Measurements from ENCODE around the gene BRF1. TPM values are rescaled to one million over a fixed set of nuclear protein-coding genes. Genes with fewer than 3 reads are reported as not detected.

Gene BRF1
- total RNA-seq, 2 experiments from 2014 or later, result 23.7 to 26.4 TPM

DNA sequence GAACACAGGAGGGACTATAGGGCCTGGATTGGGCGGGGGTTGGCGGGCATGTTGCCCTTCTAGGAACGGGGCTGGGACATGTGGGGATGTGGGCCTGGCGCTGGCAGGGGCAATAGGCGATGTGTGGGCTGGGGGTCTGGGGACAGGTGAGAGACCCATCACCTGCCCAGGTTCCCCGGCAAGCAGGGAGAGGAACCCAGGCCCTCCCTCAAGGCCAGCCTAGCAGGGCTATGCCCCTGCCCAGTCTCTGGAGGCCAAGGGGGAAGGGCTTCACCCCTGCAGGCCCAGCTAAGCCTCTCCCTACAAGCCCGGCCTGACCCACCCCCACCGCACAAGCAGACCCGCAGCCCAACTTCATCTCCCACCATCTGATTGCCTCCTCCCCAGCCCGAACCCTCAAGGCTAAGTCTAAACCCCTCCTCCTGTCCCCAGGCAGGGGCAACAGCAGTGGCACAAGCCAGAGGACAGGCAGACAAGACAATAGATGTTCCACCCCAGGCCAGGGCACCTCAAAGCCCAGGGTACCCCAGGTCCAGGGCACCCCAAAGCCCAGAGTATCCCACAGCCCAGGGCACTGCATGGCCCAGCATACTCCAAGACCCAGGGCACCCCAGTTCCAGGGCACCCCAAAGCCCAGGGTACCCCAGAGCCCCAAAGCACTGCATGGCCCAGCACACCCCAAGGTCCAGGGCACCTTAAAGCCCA is 138.7 kb downstream of the BRF1 start:
- TF ChIP-seq, protein P1, sequence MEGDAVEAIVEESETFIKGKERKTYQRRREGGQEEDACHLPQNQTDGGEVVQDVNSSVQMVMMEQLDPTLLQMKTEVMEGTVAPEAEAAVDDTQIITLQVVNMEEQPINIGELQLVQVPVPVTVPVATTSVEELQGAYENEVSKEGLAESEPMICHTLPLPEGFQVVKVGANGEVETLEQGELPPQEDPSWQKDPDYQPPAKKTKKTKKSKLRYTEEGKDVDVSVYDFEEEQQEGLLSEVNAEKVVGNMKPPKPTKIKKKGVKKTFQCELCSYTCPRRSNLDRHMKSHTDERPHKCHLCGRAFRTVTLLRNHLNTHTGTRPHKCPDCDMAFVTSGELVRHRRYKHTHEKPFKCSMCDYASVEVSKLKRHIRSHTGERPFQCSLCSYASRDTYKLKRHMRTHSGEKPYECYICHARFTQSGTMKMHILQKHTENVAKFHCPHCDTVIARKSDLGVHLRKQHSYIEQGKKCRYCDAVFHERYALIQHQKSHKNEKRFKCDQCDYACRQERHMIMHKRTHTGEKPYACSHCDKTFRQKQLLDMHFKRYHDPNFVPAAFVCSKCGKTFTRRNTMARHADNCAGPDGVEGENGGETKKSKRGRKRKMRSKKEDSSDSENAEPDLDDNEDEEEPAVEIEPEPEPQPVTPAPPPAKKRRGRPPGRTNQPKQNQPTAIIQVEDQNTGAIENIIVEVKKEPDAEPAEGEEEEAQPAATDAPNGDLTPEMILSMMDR (conservative IDR thresholded peaks at IDR 0.05; ENCODE audit: low read length), result no peak
- no peak for TF ChIP-seq EZH2phosphoT487 (IDR thresholded peaks at IDR 0.05; ENCODE audit: borderline replicate concordance, low read depth, low read length)
- no peaks in the 10 kb centered on the region for H3K79me2 ChIP-seq (ENCODE audit: insufficient read depth, low read depth, low read length)
- H4K20me1 ChIP-seq (ENCODE audit: insufficient read depth, low read length), result no peaks in the 10 kb centered on the region; the same call in 1 of the 2 replicates
- H3K4me2 ChIP-seq (ENCODE audit: low read length), result no peak overlapping the region
- H3K36me3 ChIP-seq (ENCODE audit: insufficient read depth, low read length), result no peaks in the 10 kb centered on the region
- no peak overlapping the region for H3K4me3 ChIP-seq (ENCODE audit: low read depth, low read length, poor library complexity, severe bottlenecking)
- intact Hi-C loops (cut with micrococcal nuclease; ENCODE audit: unreplicated experiment), result no loop called here
- no peak overlapping the region for H3K27ac ChIP-seq (ENCODE audit: low read depth, low read length, poor library complexity, severe bottlenecking)
- H2AFZ ChIP-seq (ENCODE audit: low read length), result no peak overlapping the region
- ChIA-PET CTCF (ENCODE audit: unreplicated experiment) (no interaction called here), POLR2A (interaction anchor here (0.6 kb wide), 1 partner anchor 19 kb away, joined by 3 read pairs; the partner anchor contains the start of gene NUDT14)
- no peak for DNase-seq (ENCODE audit: low spot score)
- no peaks in the 10 kb centered on the region for H3K9me3 ChIP-seq (ENCODE audit: low read length)
- no peaks in the 10 kb centered on the region for H3K9me2 ChIP-seq (ENCODE audit: insufficient read depth, low read length)
- BruUV-seq (replicated peaks), result no TSS peak
- no peaks in the 10 kb centered on the region for H3K4me1 ChIP-seq (ENCODE audit: insufficient read depth, low read length, poor library complexity, severe bottlenecking)

DNA sequence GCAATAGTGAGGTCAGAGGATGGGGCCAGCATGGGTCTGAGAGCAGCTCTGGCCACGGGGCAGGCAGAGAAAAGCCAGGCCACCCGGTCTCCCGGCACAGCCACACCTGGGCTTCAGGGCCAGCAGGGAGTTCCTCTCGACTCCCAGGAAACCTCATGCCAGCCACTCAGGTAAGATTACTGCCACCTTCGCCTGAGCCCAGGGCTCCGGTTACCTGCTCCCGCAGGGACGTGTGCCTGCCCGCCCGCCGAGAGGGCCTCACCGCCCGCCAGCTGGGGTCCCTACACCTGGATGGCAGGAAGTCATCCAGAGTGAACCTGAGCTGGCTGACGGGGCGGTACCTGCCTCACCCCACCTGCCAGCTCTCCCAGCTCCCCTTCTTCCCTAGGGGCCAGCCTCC is 139.5 kb downstream of the BRF1 start:
- H3K79me2 ChIP-seq (ENCODE audit: insufficient read depth, low read depth, low read length), result no peaks in the 10 kb centered on the region
- no peaks in the 10 kb centered on the region for H3K9me3 ChIP-seq (ENCODE audit: low read length)
- ChIA-PET CTCF (ENCODE audit: unreplicated experiment) (interaction anchor here (0.5 kb wide), 1 partner anchor 26 kb away, joined by 3 read pairs; no protein-coding TSS in a partner anchor), POLR2A (no interaction called here)
- no peak overlapping the region for H2AFZ ChIP-seq (ENCODE audit: low read length)
- H3K4me1 ChIP-seq (ENCODE audit: insufficient read depth, low read length, poor library complexity, severe bottlenecking), result no peaks in the 10 kb centered on the region
- intact Hi-C loops (cut with micrococcal nuclease; ENCODE audit: unreplicated experiment), result no loop called here
- no TSS peak for BruUV-seq (replicated peaks)
- H3K4me2 ChIP-seq (ENCODE audit: low read length), result no peak overlapping the region
- H4K20me1 ChIP-seq (ENCODE audit: insufficient read depth, low read length), result no peaks in the 10 kb centered on the region
- no peak overlapping the region for H3K4me3 ChIP-seq (ENCODE audit: low read depth, low read length, poor library complexity, severe bottlenecking)
- DNase-seq (ENCODE audit: low spot score), result no peak
- H3K36me3 ChIP-seq (ENCODE audit: insufficient read depth, low read length), result no peaks in the 10 kb centered on the region
- TF ChIP-seq, protein P1 (conservative IDR thresholded peaks at IDR 0.05; ENCODE audit: low read length), result no peak
- no peak for TF ChIP-seq EZH2phosphoT487 (IDR thresholded peaks at IDR 0.05; ENCODE audit: borderline replicate concordance, low read depth, low read length)
- no peaks in the 10 kb centered on the region for H3K9me2 ChIP-seq (ENCODE audit: insufficient read depth, low read length)
- H3K27ac ChIP-seq (ENCODE audit: low read depth, low read length, poor library complexity, severe bottlenecking), result no peak overlapping the region

DNA sequence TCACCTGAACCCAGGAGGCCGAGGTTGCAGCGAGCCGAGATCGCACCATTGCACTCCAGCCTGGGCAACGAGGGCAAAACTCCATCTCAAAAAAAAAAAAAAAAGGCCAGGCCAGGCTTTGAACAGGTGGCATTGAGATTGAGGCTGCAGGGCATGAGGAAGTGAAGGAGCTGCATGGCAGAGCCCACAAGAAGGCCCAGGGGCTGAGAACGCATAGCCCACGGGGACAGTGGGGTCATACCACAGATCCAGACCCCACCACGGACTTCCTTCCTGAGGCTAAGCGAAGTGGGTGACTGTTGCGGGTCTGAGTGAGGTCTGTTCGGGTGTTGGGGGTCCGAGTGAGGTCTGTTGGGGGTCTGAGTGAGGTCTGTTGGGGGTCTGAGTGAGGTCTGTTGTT is 140.0 kb downstream of the BRF1 start:
- no peak overlapping the region for H3K4me3 ChIP-seq (ENCODE audit: low read depth, low read length, poor library complexity, severe bottlenecking)
- BruUV-seq (replicated peaks), result no TSS peak
- H3K36me3 ChIP-seq (ENCODE audit: insufficient read depth, low read length), result no peaks in the 10 kb centered on the region
- ChIA-PET POLR2A (no interaction called here), CTCF (ENCODE audit: unreplicated experiment) (interaction anchor here (0.5 kb wide), 1 partner anchor 25 kb away, joined by 3 read pairs; no protein-coding TSS in a partner anchor)
- no peaks in the 10 kb centered on the region for H3K9me3 ChIP-seq (ENCODE audit: low read length)
- H4K20me1 ChIP-seq (ENCODE audit: insufficient read depth, low read length), result no peaks in the 10 kb centered on the region
- H3K79me2 ChIP-seq (ENCODE audit: insufficient read depth, low read depth, low read length), result no peaks in the 10 kb centered on the region
- no peak for TF ChIP-seq EZH2phosphoT487 (IDR thresholded peaks at IDR 0.05; ENCODE audit: borderline replicate concordance, low read depth, low read length)
- H3K4me1 ChIP-seq (ENCODE audit: insufficient read depth, low read length, poor library complexity, severe bottlenecking), result no peaks in the 10 kb centered on the region
- intact Hi-C loops (cut with micrococcal nuclease; ENCODE audit: unreplicated experiment), result no loop called here
- no peak overlapping the region for H2AFZ ChIP-seq (ENCODE audit: low read length)
- DNase-seq (ENCODE audit: low spot score), result no peak
- H3K4me2 ChIP-seq (ENCODE audit: low read length), result no peak overlapping the region
- no peaks in the 10 kb centered on the region for H3K9me2 ChIP-seq (ENCODE audit: insufficient read depth, low read length)
- no peak overlapping the region for H3K27ac ChIP-seq (ENCODE audit: low read depth, low read length, poor library complexity, severe bottlenecking)

Data from OCI-LY7 (cell line).